Natural killer cell treated with Interleukin-12 subunit alpha and Interleukin-12 subunit beta and Interleukin-15 and Interleukin-18, amount 100 ng/mL, for 72 hours (primary cell): ENCODE results near the gene SMIM33. TPM values are rescaled to one million over a fixed set of nuclear protein-coding genes. Genes with fewer than 3 reads are reported as not detected.
A peak's percentile ranks its signal among the peaks of the same experiment; 100 is the strongest.
"Not testable (repeated sequence)": the region's sequence is repeated elsewhere in the genome, so short reads cannot be mapped to it uniquely, and the experiment has no call there.

ENCODE experiments used
- ATAC-seq, 2 donors: fragments of 150-1000 bp; cut with Tn5 transposase in 1 of 2; sonication (Bioruptor Pico), chemical (Tn5 transposase) in 1 of 2; 2 replicates each; pipeline ENCODE4 v1.10.0; 2021
- DNase-seq: peaks from one replicate; pipeline ENCODE4 v3.0.0; 2022; ENCODE audit warnings: low spot score
- H3K27ac Mint-ChIP-seq, 2 donors: 1 replicate in 1 of 2; 2 replicates in 1 of 2; pipeline ENCODE4 v1.8.0; 2022; ENCODE audit warnings: mixed read lengths in 2 of 2, mild to moderate bottlenecking in 1 of 2, moderate library complexity in 1 of 2
- H3K27me3 Mint-ChIP-seq, 2 donors: 1 replicate in 1 of 2; 2 replicates in 1 of 2; pipeline ENCODE4 v1.8.0; 2022; ENCODE audit warnings: mixed read lengths in 2 of 2
- H3K36me3 Mint-ChIP-seq: one replicate; pipeline ENCODE4 v1.8.0; 2022; ENCODE audit warnings: mixed read lengths
- H3K4me1 Mint-ChIP-seq, 2 donors: 1 replicate in 1 of 2; 2 replicates in 1 of 2; pipeline ENCODE4 v1.8.0; 2022; ENCODE audit warnings: low read depth in 2 of 2, mixed read lengths in 2 of 2, mild to moderate bottlenecking in 1 of 2
- H3K4me3 Mint-ChIP-seq: one replicate; pipeline ENCODE4 v1.8.0; 2022; ENCODE audit warnings: mixed read lengths
- H3K9me3 Mint-ChIP-seq: 2 replicates; pipeline ENCODE4 v1.8.0; 2022; ENCODE audit warnings: mixed read lengths
- total RNA-seq, 2 donors: library from RNA; stranded (reverse); gene quantifications; one replicate each; pipeline ENCODE4 v1.2.3, GENCODE V29; 2022

SMIM33 gene
- total RNA-seq, result not detected

- H3K9me3 Mint-ChIP-seq, result no peaks in the 10 kb centered on the region
- DNase-seq, result peak; percentile 54
- ATAC-seq, result peak; percentile 61 to 69
- peaks cover 53 to 59% of the 10 kb centered on the region in 2 donors for H3K4me1 Mint-ChIP-seq
- H3K4me3 Mint-ChIP-seq, result peak within 1 kb of the TSS; percentile 77
- no peaks in the 10 kb centered on the region for H3K27me3 Mint-ChIP-seq
- peak within 1 kb of the TSS; percentile 81 to 91 for H3K27ac Mint-ChIP-seq
- no peaks in the 10 kb centered on the region for H3K36me3 Mint-ChIP-seq
Measured at GRCh38 chr5:139470821-139471300, at the start of gene SMIM33. TSS of gene SMIM33 (plus strand) at chr5:139471004. CDS start at chr5:139471122, 118 bp downstream.

DNA sequence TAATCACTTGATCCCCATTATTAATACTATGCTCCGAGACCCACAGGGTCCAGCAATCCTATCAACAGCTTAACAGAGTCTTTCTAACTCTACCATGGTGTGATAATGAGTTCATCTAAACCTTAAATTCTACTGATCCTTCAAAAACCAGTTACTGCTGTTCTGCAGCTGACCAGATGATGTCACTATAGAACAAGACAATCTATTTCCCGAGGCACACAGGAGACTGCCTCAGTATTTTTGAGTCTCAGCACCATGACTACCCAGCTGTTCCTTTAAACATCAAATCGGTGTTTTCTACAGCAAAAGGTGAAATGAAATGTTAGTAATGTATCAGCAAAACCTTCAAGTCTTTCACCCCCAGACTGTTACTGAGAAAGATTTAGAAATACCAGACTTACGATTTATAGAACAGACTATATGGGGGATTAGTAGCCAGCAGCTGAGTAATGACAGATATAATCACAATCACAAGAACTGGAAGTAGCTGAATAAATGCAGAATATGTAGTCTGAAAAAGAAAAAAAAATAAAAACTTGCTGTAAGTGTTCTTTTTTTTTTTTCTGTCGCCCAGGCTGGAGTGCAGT lies 48.4 kb upstream of the SMIM33 start:
- H3K27me3 Mint-ChIP-seq, result no peaks in the 10 kb centered on the region
- ATAC-seq (peak; percentile 82 to 86), DNase-seq (peak; percentile 78)
- no peak overlapping the region for H3K4me3 Mint-ChIP-seq
- no peaks in the 10 kb centered on the region for H3K9me3 Mint-ChIP-seq
- peaks cover 6% of the 10 kb centered on the region for H3K36me3 Mint-ChIP-seq
- peaks cover 5 to 7% of the 10 kb centered on the region in 2 donors for H3K4me1 Mint-ChIP-seq
- H3K27ac Mint-ChIP-seq, result no peak overlapping the region

GRCh38 chr5:139425497-139425896 lies 45.3 kb upstream of the SMIM33 start:
- Mint-ChIP-seq H3K36me3 (peaks cover 11% of the 10 kb centered on the region), H3K9me3 (no peaks in the 10 kb centered on the region), H3K27ac (no peak overlapping the region), H3K27me3 (no peaks in the 10 kb centered on the region), H3K4me1 (peaks cover 5 to 7% of the 10 kb centered on the region in 2 donors), H3K4me3 (no peak overlapping the region)
- no peak for DNase-seq
- no peak for ATAC-seq

GRCh38 chr5:139426203-139426885 lies 44.5 kb upstream of the SMIM33 start:
- ATAC-seq, result no peak
- no peak for DNase-seq
- Mint-ChIP-seq H3K4me3 (no peak overlapping the region), H3K9me3 (no peaks in the 10 kb centered on the region), H3K36me3 (peaks cover 11% of the 10 kb centered on the region), H3K27ac (no peak overlapping the region), H3K27me3 (no peaks in the 10 kb centered on the region), H3K4me1 (peaks cover 5 to 7% of the 10 kb centered on the region in 2 donors)

GRCh38 chr5:139430015-139430414 lies 40.8 kb upstream of the SMIM33 start:
- DNase-seq, result no peak
- Mint-ChIP-seq H3K27me3 (no peaks in the 10 kb centered on the region), H3K9me3 (no peaks in the 10 kb centered on the region), H3K4me3 (no peak overlapping the region), H3K36me3 (peaks cover 8% of the 10 kb centered on the region), H3K27ac (no peak overlapping the region), H3K4me1 (no peaks in the 10 kb centered on the region)
- ATAC-seq, result no peak

DNA sequence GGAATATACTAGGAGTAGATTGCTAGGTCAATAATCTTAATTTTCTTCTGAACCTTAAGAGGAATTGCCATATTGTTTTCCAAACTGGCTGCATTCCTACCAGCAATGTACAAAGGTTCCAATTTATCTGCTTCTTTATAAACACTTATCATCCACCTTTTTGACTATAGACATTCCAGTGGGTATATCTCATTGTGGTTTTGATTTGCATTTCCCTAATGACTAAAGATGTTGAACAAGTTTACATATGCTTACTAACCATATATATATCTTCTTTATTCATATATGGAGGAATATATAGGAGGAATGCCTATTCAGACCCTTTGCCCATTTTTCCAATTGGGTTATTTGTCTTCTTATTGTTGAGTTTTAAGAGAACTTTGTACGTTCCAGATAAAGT lies 39.1 kb upstream of the SMIM33 start:
- no peaks in the 10 kb centered on the region for H3K27me3 Mint-ChIP-seq
- H3K36me3 Mint-ChIP-seq, result peaks cover 6% of the 10 kb centered on the region
- H3K9me3 Mint-ChIP-seq, result no peaks in the 10 kb centered on the region
- no peak overlapping the region for H3K27ac Mint-ChIP-seq
- H3K4me1 Mint-ChIP-seq, result no peaks in the 10 kb centered on the region
- no peak for ATAC-seq
- no peak for DNase-seq
- H3K4me3 Mint-ChIP-seq, result no peak overlapping the region

GRCh38 chr5:139435676-139436075 lies 35.1 kb upstream of the SMIM33 start:
- Mint-ChIP-seq H3K36me3 (no peaks in the 10 kb centered on the region), H3K9me3 (no peaks in the 10 kb centered on the region), H3K27me3 (no peaks in the 10 kb centered on the region), H3K27ac (no peak overlapping the region), H3K4me3 (no peak overlapping the region), H3K4me1 (peaks cover 18 to 27% of the 10 kb centered on the region in 2 donors)
- no peak for ATAC-seq
- no peak for DNase-seq

- Mint-ChIP-seq H3K9me3 (no peaks in the 10 kb centered on the region), H3K36me3 (no peaks in the 10 kb centered on the region), H3K4me3 (peak overlapping the region; percentile 97), H3K27me3 (peaks cover 0 to 5% of the 10 kb centered on the region in 2 donors), H3K4me1 (peaks cover 20 to 35% of the 10 kb centered on the region in 2 donors), H3K27ac (peak overlapping the region; percentile 90 to 97)
- DNase-seq, result no peak
- ATAC-seq, result no peak
Measured at GRCh38 chr5:139438707-139439012, 32.1 kb upstream of the SMIM33 start.

GRCh38 chr5:139439013-139439903 lies 31.5 kb upstream of the SMIM33 start, which contains the start of gene DNAJC18:
TSS of gene DNAJC18 (minus strand) at chr5:139439525. CDS start at chr5:139439445, 80 bp downstream.
- H3K9me3 Mint-ChIP-seq, result no peaks in the 10 kb centered on the region
- H3K27ac Mint-ChIP-seq, result peak within 1 kb of the TSS; percentile 90 to 97
- DNase-seq, result peak; percentile 90
- H3K4me1 Mint-ChIP-seq, result peaks cover 26 to 41% of the 10 kb centered on the region in 2 donors
- ATAC-seq, result peak; percentile 97 to 99
- H3K4me3 Mint-ChIP-seq, result peak within 1 kb of the TSS; percentile 97
- H3K36me3 Mint-ChIP-seq, result no peaks in the 10 kb centered on the region
- peaks cover 0 to 7% of the 10 kb centered on the region in 2 donors for H3K27me3 Mint-ChIP-seq

DNA sequence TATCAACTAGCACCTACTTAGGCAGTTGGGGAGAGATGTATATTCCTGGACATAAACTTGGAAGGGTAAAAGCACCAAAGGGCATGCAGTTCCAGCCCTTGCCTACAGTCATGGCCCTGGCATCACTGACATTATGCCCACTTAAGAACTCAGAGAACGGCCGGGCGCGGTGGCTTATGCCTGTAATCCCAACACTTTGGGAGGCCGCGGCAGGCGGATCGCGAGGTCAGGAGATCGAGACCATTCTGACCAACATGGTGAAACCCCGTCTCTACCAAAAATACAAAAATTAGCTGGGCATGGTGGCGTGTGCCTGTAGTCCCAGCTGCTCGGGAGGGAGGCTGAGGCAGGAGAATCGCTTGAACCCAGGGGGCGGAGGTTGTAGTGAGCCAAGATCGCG lies 30.4 kb upstream of the SMIM33 start:
- H3K27me3 Mint-ChIP-seq, H3K9me3 Mint-ChIP-seq, ATAC-seq, DNase-seq, H3K36me3 Mint-ChIP-seq: not testable (repeated sequence)
- Mint-ChIP-seq H3K4me1 (peaks cover 27 to 41% of the 10 kb centered on the region in 2 donors), H3K4me3 (peak overlapping the region; percentile 97), H3K27ac (peak overlapping the region; percentile 90 to 97)

GRCh38 chr5:139443831-139444453 lies 26.9 kb upstream of the SMIM33 start:
- Mint-ChIP-seq H3K9me3 (no peaks in the 10 kb centered on the region), H3K36me3 (peaks cover 6% of the 10 kb centered on the region), H3K4me1 (peaks cover 41 to 53% of the 10 kb centered on the region in 2 donors), H3K4me3 (peak overlapping the region; percentile 1), H3K27me3 (peaks cover 0 to 14% of the 10 kb centered on the region in 2 donors), H3K27ac (no peak overlapping the region)
- no peak for ATAC-seq
- DNase-seq, result no peak

- no peaks in the 10 kb centered on the region for H3K9me3 Mint-ChIP-seq
- H3K36me3 Mint-ChIP-seq, result peaks cover 6% of the 10 kb centered on the region
- no peak overlapping the region for H3K4me3 Mint-ChIP-seq
- peak overlapping the region; percentile 87 for H3K27ac Mint-ChIP-seq
- ATAC-seq (no peak), DNase-seq (no peak)
- H3K27me3 Mint-ChIP-seq, result peaks cover 0 to 14% of the 10 kb centered on the region in 2 donors
- H3K4me1 Mint-ChIP-seq, result peaks cover 31 to 45% of the 10 kb centered on the region in 2 donors
Measured at GRCh38 chr5:139445325-139446170, 25.3 kb upstream of the SMIM33 start.
